Ureter (tissue), 1 donor: ENCODE measurements around the gene SPATA31E1. TPM values are rescaled to one million over a fixed set of nuclear protein-coding genes. Genes with fewer than 3 reads are reported as not detected.
"Not testable (repeated sequence)": the region's sequence is repeated elsewhere in the genome, so short reads cannot be mapped to it uniquely, and the experiment has no call there.

Experiments used
- DNase-seq: peaks from one replicate; pipeline ENCODE4 v3.0.0-alpha.2; 2020; ENCODE audit warnings: low spot score
- total RNA-seq: library from RNA; stranded (reverse); gene quantifications from one replicate; pipeline ENCODE4 v1.2.4, GENCODE V29; 2023
- donor health status: DM: yes; HTN: yes; CAD: no.

SPATA31E1 gene
- total RNA-seq, 1 donor from 2014 or later = not detected

DNA sequence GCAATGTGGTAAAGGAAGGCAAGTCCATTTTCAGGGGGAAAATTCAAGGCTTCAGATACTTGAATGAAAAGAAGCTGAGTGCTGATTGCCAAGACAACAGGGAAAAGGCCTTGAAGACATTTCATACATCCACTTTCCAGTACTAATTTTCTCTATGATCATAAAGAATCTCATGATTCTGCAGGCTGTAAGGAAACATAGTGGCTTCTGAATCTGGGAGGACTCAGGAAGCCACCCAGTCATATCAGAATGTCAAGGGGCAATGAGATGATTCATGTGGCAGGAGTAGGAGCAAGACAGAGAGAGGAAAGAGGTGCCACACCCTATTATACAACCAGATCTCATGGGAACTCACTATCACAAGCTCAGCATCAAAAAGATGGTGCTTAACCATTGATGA lies 46.5 kb downstream of the SPATA31E1 start:
- DNase-seq = not testable (repeated sequence)

GRCh38 chr9:87934444-87934843 lies 51.8 kb downstream of the SPATA31E1 start:
- DNase-seq = not testable (repeated sequence)

DNA sequence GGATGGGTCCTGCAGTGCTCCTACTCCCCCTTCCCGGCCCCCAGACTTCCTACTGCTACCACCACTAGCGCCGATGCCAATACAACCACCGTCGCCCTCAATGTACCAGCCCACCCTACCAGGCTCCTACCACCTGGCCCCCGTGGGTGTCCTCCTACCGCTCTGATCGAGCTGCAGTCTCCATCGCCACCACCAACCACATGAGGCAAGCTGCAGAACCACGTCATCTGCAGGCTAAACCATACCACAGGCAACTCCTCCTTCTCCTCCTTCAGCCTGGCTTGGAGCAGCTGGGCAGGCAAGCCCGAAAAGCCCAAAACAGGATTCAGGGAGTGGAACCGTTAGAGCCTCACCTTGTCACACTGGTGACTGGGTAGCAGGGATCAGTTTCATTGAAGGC lies 54.7 kb downstream of the SPATA31E1 start:
- not testable (repeated sequence) for DNase-seq

GRCh38 chr9:87937918-87938317 lies 55.2 kb downstream of the SPATA31E1 start:
- DNase-seq = not testable (repeated sequence)

- DNase-seq = not testable (repeated sequence)
These were observed 55.7 kb downstream of the SPATA31E1 start for GRCh38 chr9:87938336-87938735.

Other genes starting within 250 kb of the SPATA31E1 start
- 119 TPM for gene CTSL, start 156.8 kb upstream of the SPATA31E1 start, total RNA-seq
- not detected for gene SPATA31C1, start 35.1 kb downstream of the SPATA31E1 start, total RNA-seq
- 11.4 TPM for gene CDK20, start 91.7 kb downstream of the SPATA31E1 start, total RNA-seq